K562 (cell line): ENCODE results near the gene ARID4B. TPM values are rescaled to one million over a fixed set of nuclear protein-coding genes. Genes with fewer than 3 reads are reported as not detected.
A peak's percentile ranks its signal among the peaks of the same experiment; 100 is the strongest.

Experiments used
- ATAC-seq: fragments of 200-7000 bp; cut with Tn5 transposase; 3 replicates; pipeline ENCODE4 v1.9.1; 2020; ENCODE audit warnings: moderate library complexity
- BruUV-seq: library from RNA; stranded (reverse); fragments of 400-500 nt; replicated peaks from 2 replicates; lab custom pipeline; 2021; lab: Mats Ljungman, UMichigan
- CTCF ChIA-PET: fragments of 300-600 bp; formaldehyde crosslinking; extraction: SDS; loops from one replicate; lab custom pipeline; 2021; ENCODE audit warnings: low intra/inter-chr PET ratio; lab: Yijun Ruan, JAX
- POLR2A ChIA-PET: fragments of 300-600, 350-650 bp; sonication (Branson Sonifier 250); formaldehyde crosslinking; extraction: SDS; loops from one replicate; lab custom pipeline; 2021; ENCODE audit warnings: antibody characterized with exemption, inconsistent platforms; lab: Yijun Ruan, JAX
- DNase-seq, 4 experiments: peaks; one replicate each; pipeline versions ENCODE4 v3.0.0 to v3.0.0-alpha.2; 2011 to 2018; ENCODE audit warnings: low spot score in 3 of 4, mixed read lengths in 3 of 4; ENCODE audit errors: extremely low read depth in 1 of 4
- FAIRE-seq: peaks from 2 replicates; lab custom pipeline; 2011; peaks lifted over from hg19 to GRCh38; lab: Jason Lieb, UNC
- H2AFZ ChIP-seq: 2 replicates; pipeline ENCODE4 v1.6.0; 2011; ENCODE audit warnings: low read depth, low read length, control low read depth, inconsistent platforms
- H3K27ac ChIP-seq: fragments of 200-600 bp; 3 replicates; pipeline ENCODE4 v1.8.0; 2011; ENCODE audit warnings: low read depth, mild to moderate bottlenecking, control low read depth, inconsistent platforms, low read length, moderate library complexity, mixed read lengths; ENCODE audit errors: extremely low read depth
- H3K27me3 ChIP-seq, 2 experiments: fragments of 300-600 bp in 1 of 2; 2 replicates in 1 of 2; 3 replicates in 1 of 2; pipeline versions ENCODE4 v1.6.0 to v1.8.0; 2011; ENCODE audit warnings: inconsistent platforms in 2 of 2, low read length in 2 of 2, mild to moderate bottlenecking in 1 of 2, mixed read lengths in 1 of 2, moderate library complexity in 1 of 2; ENCODE audit not compliant: control insufficient read depth in 2 of 2, insufficient read depth in 2 of 2
- H3K36me3 ChIP-seq: fragments of 300-600 bp; 3 replicates; pipeline ENCODE4 v1.8.0; 2011; ENCODE audit warnings: mild to moderate bottlenecking, low read length, inconsistent platforms; ENCODE audit not compliant: control insufficient read depth, insufficient read depth
- H3K4me1 ChIP-seq, 2 experiments: fragments of 200-600 bp in 1 of 2; replicated peaks in 1 of 2; 2 replicates in 1 of 2; 3 replicates in 1 of 2; pipeline versions ENCODE4 v1.5.1 to v1.8.0; 2011; ENCODE audit warnings: inconsistent platforms in 2 of 2, low read length in 2 of 2, mild to moderate bottlenecking in 1 of 2, mixed read lengths in 1 of 2, moderate library complexity in 1 of 2; ENCODE audit not compliant: control insufficient read depth in 2 of 2, insufficient read depth in 2 of 2
- H3K4me2 ChIP-seq: 2 replicates; pipeline ENCODE4 v1.6.1; 2011; ENCODE audit warnings: low read length, control low read depth, inconsistent platforms, mixed read lengths; ENCODE audit not compliant: insufficient read depth
- H3K4me3 ChIP-seq: fragments of 200-600 bp; sonication (generic), shearing (Covaris generic); 2 replicates; pipeline ENCODE4 v1.5.1; 2016; ENCODE audit warnings: control low read depth, inconsistent platforms
- H3K79me2 ChIP-seq: fragments of 200-600 bp; 3 replicates; pipeline ENCODE4 v1.8.0; 2011; ENCODE audit warnings: low read length, inconsistent platforms; ENCODE audit not compliant: control insufficient read depth, insufficient read depth
- H3K9ac ChIP-seq, 2 experiments: 2 replicates each; pipeline versions ENCODE4 v1.6.0 to v1.6.1; 2011; ENCODE audit warnings: low read depth in 2 of 2, low read length in 2 of 2, control low read depth in 1 of 2, inconsistent platforms in 1 of 2, mild to moderate bottlenecking in 1 of 2, mixed read lengths in 1 of 2; ENCODE audit not compliant: insufficient read depth in 1 of 2
- H3K9me1 ChIP-seq: one replicate; pipeline ENCODE4 v1.6.0; 2011; ENCODE audit warnings: inconsistent platforms, mild to moderate bottlenecking, low read length, moderate library complexity; ENCODE audit not compliant: control insufficient read depth, insufficient read depth
- H3K9me3 ChIP-seq: replicated peaks from 2 replicates; pipeline ENCODE4 v1.5.1; 2011; ENCODE audit warnings: low read depth, low read length, inconsistent platforms; ENCODE audit not compliant: control insufficient read depth, insufficient read depth
- H4K20me1 ChIP-seq: replicated peaks from 2 replicates; pipeline ENCODE4 v1.6.1; 2011; ENCODE audit warnings: low read length, inconsistent platforms, mixed read lengths; ENCODE audit not compliant: control insufficient read depth, insufficient read depth
- KLF6 ChIP-seq: fragments of 250-450 bp; sonication (Bioruptor Pico); IDR thresholded peaks from 2 replicates; pipeline ENCODE4 v1.4.0; 2020; ENCODE audit warnings: mild to moderate bottlenecking, moderate library complexity, borderline replicate concordance
- ZNF121 ChIP-seq: sonication (generic); formaldehyde crosslinking; conservative IDR thresholded peaks from 2 replicates; pipeline ENCODE4 v1.8.0; 2022; ENCODE audit warnings: missing genetic modification reagents
- WGBS: fragments of 100-300 bp; shearing (Covaris generic); methylation state at CpG from one replicate; pipeline ENCODE4 v1.1.6; 2016; ENCODE audit warnings: low coverage, mixed read lengths; ENCODE audit not compliant: insufficient coverage; ENCODE audit errors: missing lambda C conversion rate; 5-methylcytosine and 5-hydroxymethylcytosine counted together
- in situ Hi-C: fragments of 300-500 bp; cut with MboI; formaldehyde crosslinking; loops from 4 replicates; pipeline ENCODE4 v1.15.0; 2018; ENCODE audit warnings: inconsistent platforms, mixed read lengths
- intact Hi-C: fragments of 100-400 bp; cut with micrococcal nuclease; formaldehyde crosslinking; loops from 2 replicates; pipeline ENCODE4 v1.14.2; 2022
- polyA plus RNA-seq, 8 experiments: library from polyadenylated mRNA; depleted of rRNA in 4 of 8; stranded (reverse) in 5 of 8; unstranded in 3 of 8; fragments of >200 nt; fragmentation: Nextera tagmentation in 2 of 8; fragmentation: Illumina TruSeq in 1 of 8; extraction: Ambion mirVana in 2 of 8; extraction: Trizol in 1 of 8; gene quantifications; 2 replicates each; pipeline versions ENCODE4 v1.2.1 to v1.2.3, GENCODE V29; 2011 to 2014; ENCODE audit warnings: inconsistent platforms in 1 of 8, missing spikeins in 1 of 8
- total RNA-seq, 7 experiments: library from RNA; depleted of rRNA in 6 of 7; stranded (reverse); fragments of >200 nt in 6 of 7; fragmentation: Illumina TruSeq in 2 of 7; extraction: Trizol in 2 of 7; gene quantifications; 2 replicates each; pipeline versions ENCODE4 v1.2.1 to v1.2.3, GENCODE V29; 2011 to 2021; ENCODE audit warnings: low replicate concordance in 1 of 7
- TF ChIP-seq, protein P1 (sequence below): sonication (generic); formaldehyde crosslinking; IDR thresholded peaks from 2 replicates; pipeline ENCODE4 v1.8.1; 2023; ENCODE audit warnings: mild to moderate bottlenecking, missing genetic modification reagents

Gene ARID4B
- total and polyA plus RNA-seq, 9 of the 15 experiments (the other 6 are each of a cell fraction or from before 2014, with no cell fraction given): 8.4 to 38.9 (median 18.5) TPM

DNA sequence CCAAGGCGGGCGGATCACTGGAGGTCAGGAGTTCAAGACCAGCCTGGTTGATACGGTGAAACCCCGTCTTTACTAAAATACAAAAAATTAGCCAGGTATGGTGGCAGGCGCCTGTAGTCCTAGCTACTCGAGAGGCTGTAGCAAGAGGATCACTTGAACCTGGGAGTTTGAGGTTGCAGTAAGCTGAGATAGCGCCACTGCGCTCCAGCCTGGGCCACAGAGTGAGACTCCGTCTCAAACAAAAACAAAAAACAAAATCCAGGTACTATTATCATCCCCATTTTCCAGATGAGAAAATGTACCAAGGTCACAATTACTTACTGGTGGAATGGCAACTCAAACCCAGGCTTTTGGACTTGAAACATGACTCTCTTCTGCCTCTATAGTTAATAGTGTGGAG lies 203.9 kb downstream of the ARID4B start:
- H3K4me2 ChIP-seq: no peak overlapping the region; the same call in 1 of the 2 replicates
- H2AFZ ChIP-seq: no peak overlapping the region
- intact Hi-C loops: no loop called here
- no peak overlapping the region for H3K4me3 ChIP-seq
- no peak overlapping the region for H3K27ac ChIP-seq
- H3K4me1 ChIP-seq: peaks cover 13 to 18% of the 10 kb centered on the region in 2 experiments; a peak in 4 of 5 replicates
- H3K27me3 ChIP-seq: no peaks in the 10 kb centered on the region
- 81% methylated on average over 9 of the region's 9 CpGs for WGBS
- H3K9ac ChIP-seq: peak overlapping the region in 1 of 2 experiments; percentile 19; a peak in 1 of 4 replicates
- no peak for ATAC-seq
- H3K36me3 ChIP-seq: peaks cover 82% of the 10 kb centered on the region
- in situ Hi-C loops: no loop called here
- BruUV-seq: no TSS peak
- POLR2A ChIA-PET: interaction anchor here (0.6 to 5.1 kb wide), 4 partner anchors 16 to 482 kb away, joined by 3 to 51 read pairs (median 6); no protein-coding TSS in a partner anchor
- peaks cover 43% of the 10 kb centered on the region for H4K20me1 ChIP-seq
- TF ChIP-seq KLF6 (CRISPR knock-in tag) (no peak), ZNF121 (0 out of 2 replicates have a peak, but pooled peaks have one; percentile 51)
- TF ChIP-seq, protein P1, sequence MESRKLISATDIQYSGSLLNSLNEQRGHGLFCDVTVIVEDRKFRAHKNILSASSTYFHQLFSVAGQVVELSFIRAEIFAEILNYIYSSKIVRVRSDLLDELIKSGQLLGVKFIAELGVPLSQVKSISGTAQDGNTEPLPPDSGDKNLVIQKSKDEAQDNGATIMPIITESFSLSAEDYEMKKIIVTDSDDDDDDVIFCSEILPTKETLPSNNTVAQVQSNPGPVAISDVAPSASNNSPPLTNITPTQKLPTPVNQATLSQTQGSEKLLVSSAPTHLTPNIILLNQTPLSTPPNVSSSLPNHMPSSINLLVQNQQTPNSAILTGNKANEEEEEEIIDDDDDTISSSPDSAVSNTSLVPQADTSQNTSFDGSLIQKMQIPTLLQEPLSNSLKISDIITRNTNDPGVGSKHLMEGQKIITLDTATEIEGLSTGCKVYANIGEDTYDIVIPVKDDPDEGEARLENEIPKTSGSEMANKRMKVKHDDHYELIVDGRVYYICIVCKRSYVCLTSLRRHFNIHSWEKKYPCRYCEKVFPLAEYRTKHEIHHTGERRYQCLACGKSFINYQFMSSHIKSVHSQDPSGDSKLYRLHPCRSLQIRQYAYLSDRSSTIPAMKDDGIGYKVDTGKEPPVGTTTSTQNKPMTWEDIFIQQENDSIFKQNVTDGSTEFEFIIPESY (CRISPR knock-in tag): peak; percentile 97
- TF ChIP-seq, all 486 proteins: peak for 2
- DNase-seq: no peak
- no peaks in the 10 kb centered on the region for H3K9me3 ChIP-seq
- no peak for FAIRE-seq
- no peaks in the 10 kb centered on the region for H3K9me1 ChIP-seq
- H3K79me2 ChIP-seq: peaks cover 99% of the 10 kb centered on the region
- CTCF ChIA-PET: no interaction called here
